Testis (tissue), 2 donors: ENCODE results near the gene PTPRE.

Source experiments
- POLR2A ChIP-seq: fragments of 450-650 bp; IDR thresholded peaks from one replicate; pipeline ENCODE4 v1.6.1; 2017; ENCODE audit warnings: antibody characterized with exemption, mild to moderate bottlenecking, moderate library complexity
- TF ChIP-seq, protein P1 (sequence below), 3 experiments: fragments of 450-650 bp in 2 of 3; fragments of 200-600 bp in 1 of 3; sonication (generic) in 1 of 3; IDR thresholded peaks; one replicate each; pipeline ENCODE4 v1.5.1; 2016 to 2019; ENCODE audit warnings: antibody characterized with exemption in 3 of 3, mild to moderate bottlenecking in 2 of 3, moderate library complexity in 1 of 3

DNA sequence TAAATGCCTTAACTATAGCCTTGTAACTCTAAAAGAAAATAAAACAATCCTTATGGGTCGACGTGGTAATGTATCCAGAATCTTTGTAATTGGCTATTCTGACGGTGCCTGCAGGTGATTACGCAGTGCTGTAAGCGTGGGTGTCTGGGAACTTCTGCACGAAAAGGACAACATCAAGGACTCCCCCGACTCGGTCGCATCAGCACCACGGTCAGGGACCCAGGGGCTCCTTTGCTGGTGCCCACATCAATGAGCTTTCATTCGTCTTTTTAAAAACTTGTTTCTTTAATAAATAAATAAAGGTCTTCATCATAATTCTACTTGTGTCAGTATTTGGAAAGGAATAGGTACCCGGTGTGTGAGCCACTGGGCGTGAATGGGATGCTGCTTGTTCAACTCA lies 206.1 kb downstream of the PTPRE start:
- TF ChIP-seq, protein P1, sequence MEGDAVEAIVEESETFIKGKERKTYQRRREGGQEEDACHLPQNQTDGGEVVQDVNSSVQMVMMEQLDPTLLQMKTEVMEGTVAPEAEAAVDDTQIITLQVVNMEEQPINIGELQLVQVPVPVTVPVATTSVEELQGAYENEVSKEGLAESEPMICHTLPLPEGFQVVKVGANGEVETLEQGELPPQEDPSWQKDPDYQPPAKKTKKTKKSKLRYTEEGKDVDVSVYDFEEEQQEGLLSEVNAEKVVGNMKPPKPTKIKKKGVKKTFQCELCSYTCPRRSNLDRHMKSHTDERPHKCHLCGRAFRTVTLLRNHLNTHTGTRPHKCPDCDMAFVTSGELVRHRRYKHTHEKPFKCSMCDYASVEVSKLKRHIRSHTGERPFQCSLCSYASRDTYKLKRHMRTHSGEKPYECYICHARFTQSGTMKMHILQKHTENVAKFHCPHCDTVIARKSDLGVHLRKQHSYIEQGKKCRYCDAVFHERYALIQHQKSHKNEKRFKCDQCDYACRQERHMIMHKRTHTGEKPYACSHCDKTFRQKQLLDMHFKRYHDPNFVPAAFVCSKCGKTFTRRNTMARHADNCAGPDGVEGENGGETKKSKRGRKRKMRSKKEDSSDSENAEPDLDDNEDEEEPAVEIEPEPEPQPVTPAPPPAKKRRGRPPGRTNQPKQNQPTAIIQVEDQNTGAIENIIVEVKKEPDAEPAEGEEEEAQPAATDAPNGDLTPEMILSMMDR (IDR thresholded peaks at IDR 0.05) = no peak
- no peak for TF ChIP-seq POLR2A
